ENCODE measurements around the gene METTL4.

DNA sequence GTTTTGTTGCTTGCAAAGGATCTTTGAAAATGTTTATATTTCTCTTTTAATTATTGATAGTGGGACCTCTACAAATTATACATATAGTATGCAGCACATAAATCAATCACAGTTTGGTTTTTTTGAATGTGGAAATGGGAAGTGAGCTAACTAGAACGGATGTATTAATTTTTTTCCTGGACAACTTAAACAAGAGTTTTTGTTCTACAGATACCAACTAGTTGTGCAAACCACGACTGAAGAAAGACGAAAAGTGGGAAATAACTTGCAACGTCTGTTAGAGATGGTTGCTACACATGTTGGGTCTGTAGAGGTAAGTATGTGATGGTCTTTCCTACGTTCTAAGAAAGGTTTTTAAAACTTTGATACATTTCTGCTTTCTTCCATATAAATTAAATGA lies 39.2 kb upstream of the METTL4 start:
- TF ChIP-seq RAD21 (IDR thresholded peaks at IDR 0.05; ENCODE audit: low read depth), result no peak
- no peak for TF ChIP-seq CEBPB (IDR thresholded peaks at IDR 0.05)
- TF ChIP-seq, protein P1, sequence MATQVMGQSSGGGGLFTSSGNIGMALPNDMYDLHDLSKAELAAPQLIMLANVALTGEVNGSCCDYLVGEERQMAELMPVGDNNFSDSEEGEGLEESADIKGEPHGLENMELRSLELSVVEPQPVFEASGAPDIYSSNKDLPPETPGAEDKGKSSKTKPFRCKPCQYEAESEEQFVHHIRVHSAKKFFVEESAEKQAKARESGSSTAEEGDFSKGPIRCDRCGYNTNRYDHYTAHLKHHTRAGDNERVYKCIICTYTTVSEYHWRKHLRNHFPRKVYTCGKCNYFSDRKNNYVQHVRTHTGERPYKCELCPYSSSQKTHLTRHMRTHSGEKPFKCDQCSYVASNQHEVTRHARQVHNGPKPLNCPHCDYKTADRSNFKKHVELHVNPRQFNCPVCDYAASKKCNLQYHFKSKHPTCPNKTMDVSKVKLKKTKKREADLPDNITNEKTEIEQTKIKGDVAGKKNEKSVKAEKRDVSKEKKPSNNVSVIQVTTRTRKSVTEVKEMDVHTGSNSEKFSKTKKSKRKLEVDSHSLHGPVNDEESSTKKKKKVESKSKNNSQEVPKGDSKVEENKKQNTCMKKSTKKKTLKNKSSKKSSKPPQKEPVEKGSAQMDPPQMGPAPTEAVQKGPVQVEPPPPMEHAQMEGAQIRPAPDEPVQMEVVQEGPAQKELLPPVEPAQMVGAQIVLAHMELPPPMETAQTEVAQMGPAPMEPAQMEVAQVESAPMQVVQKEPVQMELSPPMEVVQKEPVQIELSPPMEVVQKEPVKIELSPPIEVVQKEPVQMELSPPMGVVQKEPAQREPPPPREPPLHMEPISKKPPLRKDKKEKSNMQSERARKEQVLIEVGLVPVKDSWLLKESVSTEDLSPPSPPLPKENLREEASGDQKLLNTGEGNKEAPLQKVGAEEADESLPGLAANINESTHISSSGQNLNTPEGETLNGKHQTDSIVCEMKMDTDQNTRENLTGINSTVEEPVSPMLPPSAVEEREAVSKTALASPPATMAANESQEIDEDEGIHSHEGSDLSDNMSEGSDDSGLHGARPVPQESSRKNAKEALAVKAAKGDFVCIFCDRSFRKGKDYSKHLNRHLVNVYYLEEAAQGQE (IDR thresholded peaks at IDR 0.05; ENCODE audit: low read depth), result no peak
- TF ChIP-seq EGR1 (IDR thresholded peaks at IDR 0.05), result no peak
- no peak for TF ChIP-seq EP300 (IDR thresholded peaks at IDR 0.05; ENCODE audit: borderline replicate concordance)
- TF ChIP-seq, protein P2, sequence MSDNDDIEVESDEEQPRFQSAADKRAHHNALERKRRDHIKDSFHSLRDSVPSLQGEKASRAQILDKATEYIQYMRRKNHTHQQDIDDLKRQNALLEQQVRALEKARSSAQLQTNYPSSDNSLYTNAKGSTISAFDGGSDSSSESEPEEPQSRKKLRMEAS (IDR thresholded peaks at IDR 0.05), result no peak
- TF ChIP-seq ZBTB7A (IDR thresholded peaks at IDR 0.05; ENCODE audit: low read depth), result no peak
- TF ChIP-seq TEAD4 (IDR thresholded peaks at IDR 0.05), result no peak
- no peak for TF ChIP-seq YY1 (IDR thresholded peaks at IDR 0.05; ENCODE audit: low read depth)
- no peak for TF ChIP-seq CREB1 (IDR thresholded peaks at IDR 0.05; ENCODE audit: low read depth)
- no peak for TF ChIP-seq TAF1 (IDR thresholded peaks at IDR 0.05; ENCODE audit: low read depth)
- TF ChIP-seq, protein P3, sequence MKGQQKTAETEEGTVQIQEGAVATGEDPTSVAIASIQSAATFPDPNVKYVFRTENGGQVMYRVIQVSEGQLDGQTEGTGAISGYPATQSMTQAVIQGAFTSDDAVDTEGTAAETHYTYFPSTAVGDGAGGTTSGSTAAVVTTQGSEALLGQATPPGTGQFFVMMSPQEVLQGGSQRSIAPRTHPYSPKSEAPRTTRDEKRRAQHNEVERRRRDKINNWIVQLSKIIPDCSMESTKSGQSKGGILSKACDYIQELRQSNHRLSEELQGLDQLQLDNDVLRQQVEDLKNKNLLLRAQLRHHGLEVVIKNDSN (IDR thresholded peaks at IDR 0.05), result no peak
- TF ChIP-seq TCF12 (IDR thresholded peaks at IDR 0.05; ENCODE audit: low read depth), result no peak

Measured in Ishikawa (cell line).